ENCODE measurements around the gene SPAG8. TPM values are rescaled to one million over a fixed set of nuclear protein-coding genes. Genes with fewer than 3 reads are reported as not detected.

Gene SPAG8
- total RNA-seq, 1 experiment from 2014 or later: 0.90 TPM

DNA sequence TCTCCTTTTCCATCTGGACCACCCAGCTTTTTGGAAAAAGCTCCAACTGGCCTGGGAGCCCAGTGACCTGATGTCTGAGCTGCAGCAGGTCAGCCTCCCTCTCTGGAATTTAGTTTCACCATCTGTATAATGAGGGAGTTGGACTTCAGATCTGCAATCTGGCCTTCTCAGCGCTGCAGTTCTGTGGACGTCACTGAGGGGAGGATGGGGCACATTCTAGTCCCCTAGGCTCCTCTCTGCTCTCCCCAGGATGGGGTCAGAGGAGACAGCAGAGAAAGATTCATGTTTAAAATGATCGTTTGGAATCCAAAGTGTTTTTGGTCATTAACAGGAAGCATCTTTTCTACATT, 47.9 kb upstream of the SPAG8 start:
- H3K27me3 ChIP-seq (ENCODE audit: control insufficient read depth, insufficient read depth, low read length): 0 out of 2 replicates have a peak, but pooled peaks cover 4% of the 10 kb centered on the region
- H3K36me3 ChIP-seq (ENCODE audit: control insufficient read depth, insufficient read depth, low read length): no peaks in the 10 kb centered on the region
- no peak overlapping the region for H3K4me3 ChIP-seq (ENCODE audit: low read depth in 2 of 2, low read length in 2 of 2)
- BruUV-seq (replicated peaks): no TSS peak
- no peak overlapping the region for H3K27ac ChIP-seq (ENCODE audit: low read length)
- H3K4me1 ChIP-seq (ENCODE audit: control insufficient read depth, insufficient read depth, low read length): no peaks in the 10 kb centered on the region
- TF ChIP-seq, protein P1, sequence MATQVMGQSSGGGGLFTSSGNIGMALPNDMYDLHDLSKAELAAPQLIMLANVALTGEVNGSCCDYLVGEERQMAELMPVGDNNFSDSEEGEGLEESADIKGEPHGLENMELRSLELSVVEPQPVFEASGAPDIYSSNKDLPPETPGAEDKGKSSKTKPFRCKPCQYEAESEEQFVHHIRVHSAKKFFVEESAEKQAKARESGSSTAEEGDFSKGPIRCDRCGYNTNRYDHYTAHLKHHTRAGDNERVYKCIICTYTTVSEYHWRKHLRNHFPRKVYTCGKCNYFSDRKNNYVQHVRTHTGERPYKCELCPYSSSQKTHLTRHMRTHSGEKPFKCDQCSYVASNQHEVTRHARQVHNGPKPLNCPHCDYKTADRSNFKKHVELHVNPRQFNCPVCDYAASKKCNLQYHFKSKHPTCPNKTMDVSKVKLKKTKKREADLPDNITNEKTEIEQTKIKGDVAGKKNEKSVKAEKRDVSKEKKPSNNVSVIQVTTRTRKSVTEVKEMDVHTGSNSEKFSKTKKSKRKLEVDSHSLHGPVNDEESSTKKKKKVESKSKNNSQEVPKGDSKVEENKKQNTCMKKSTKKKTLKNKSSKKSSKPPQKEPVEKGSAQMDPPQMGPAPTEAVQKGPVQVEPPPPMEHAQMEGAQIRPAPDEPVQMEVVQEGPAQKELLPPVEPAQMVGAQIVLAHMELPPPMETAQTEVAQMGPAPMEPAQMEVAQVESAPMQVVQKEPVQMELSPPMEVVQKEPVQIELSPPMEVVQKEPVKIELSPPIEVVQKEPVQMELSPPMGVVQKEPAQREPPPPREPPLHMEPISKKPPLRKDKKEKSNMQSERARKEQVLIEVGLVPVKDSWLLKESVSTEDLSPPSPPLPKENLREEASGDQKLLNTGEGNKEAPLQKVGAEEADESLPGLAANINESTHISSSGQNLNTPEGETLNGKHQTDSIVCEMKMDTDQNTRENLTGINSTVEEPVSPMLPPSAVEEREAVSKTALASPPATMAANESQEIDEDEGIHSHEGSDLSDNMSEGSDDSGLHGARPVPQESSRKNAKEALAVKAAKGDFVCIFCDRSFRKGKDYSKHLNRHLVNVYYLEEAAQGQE (IDR thresholded peaks at IDR 0.05; ENCODE audit: insufficient read depth in 1 of 2, low read depth in 2 of 2, low read length in 1 of 2): no peak
- TF ChIP-seq CTCF (IDR thresholded peaks at IDR 0.05): no peak
- no peak for TF ChIP-seq POLR2AphosphoS5 (IDR thresholded peaks at IDR 0.05; ENCODE audit: low read depth, low read length)
- TF ChIP-seq TCF7L2 (IDR thresholded peaks at IDR 0.05; ENCODE audit: low read depth, low read length): no peak
- TF ChIP-seq SIN3A (IDR thresholded peaks at IDR 0.05; ENCODE audit: borderline replicate concordance, insufficient read depth, low read depth, low read length): no peak
- intact Hi-C loops (cut with micrococcal nuclease; ENCODE audit: unreplicated experiment) (no loop called here), in situ Hi-C loops (cut with HindIII; ENCODE audit: low pct_unique_long_range_greater_than_20kb, low sequenced_read_pairs) (no loop called here)
- ChIA-PET CTCF (no interaction called here), POLR2A (no interaction called here)
- ATAC-seq: no peak
- H3K9me3 ChIP-seq (ENCODE audit: control insufficient read depth, insufficient read depth, low read depth, low read length): no peaks in the 10 kb centered on the region
- no peak for DNase-seq (ENCODE audit: low read depth, low spot score)

GRCh38 chr9:35859310-35859989, 47.4 kb upstream of the SPAG8 start:
- in situ Hi-C loops (cut with HindIII; ENCODE audit: low pct_unique_long_range_greater_than_20kb, low sequenced_read_pairs) (no loop called here), intact Hi-C loops (cut with micrococcal nuclease; ENCODE audit: unreplicated experiment) (no loop called here)
- Histone ChIP-seq H3K4me1 (ENCODE audit: control insufficient read depth, insufficient read depth, low read length) (no peaks in the 10 kb centered on the region), H3K4me3 (ENCODE audit: low read depth in 2 of 2, low read length in 2 of 2) (no peak overlapping the region), H3K36me3 (ENCODE audit: control insufficient read depth, insufficient read depth, low read length) (no peaks in the 10 kb centered on the region), H3K9me3 (ENCODE audit: control insufficient read depth, insufficient read depth, low read depth, low read length) (no peaks in the 10 kb centered on the region), H3K27me3 (ENCODE audit: control insufficient read depth, insufficient read depth, low read length) (0 out of 2 replicates have a peak, but pooled peaks cover 6% of the 10 kb centered on the region), H3K27ac (ENCODE audit: low read length) (no peak overlapping the region)
- ChIA-PET POLR2A (no interaction called here), CTCF (no interaction called here)
- BruUV-seq (replicated peaks): no TSS peak
- no peak for TF ChIP-seq SIN3A (IDR thresholded peaks at IDR 0.05; ENCODE audit: borderline replicate concordance, insufficient read depth, low read depth, low read length)
- TF ChIP-seq, protein P1 (IDR thresholded peaks at IDR 0.05; ENCODE audit: insufficient read depth in 1 of 2, low read depth in 2 of 2, low read length in 1 of 2): no peak
- no peak for TF ChIP-seq CTCF (IDR thresholded peaks at IDR 0.05)
- no peak for TF ChIP-seq POLR2AphosphoS5 (IDR thresholded peaks at IDR 0.05; ENCODE audit: low read depth, low read length)
- TF ChIP-seq TCF7L2 (IDR thresholded peaks at IDR 0.05; ENCODE audit: low read depth, low read length): no peak
- no peak for DNase-seq (ENCODE audit: low read depth, low spot score)
- ATAC-seq: peak; percentile 37

All from Panc1 (cell line).